8988T (cell line): ENCODE measurements around the gene PDE3B.
"Not testable (repeated sequence)": the region's sequence is repeated elsewhere in the genome, so short reads cannot be mapped to it uniquely, and the experiment has no call there.

Experiments used
- DNase-seq: peaks from one replicate; pipeline ENCODE4 v3.0.0; 2011

PDE3B gene

GRCh38 chr11:14819596-14819995 is 176.0 kb downstream of the PDE3B start:
- no peak for DNase-seq

- no peak for DNase-seq
Measured at GRCh38 chr11:14821031-14821430, 177.4 kb downstream of the PDE3B start.

GRCh38 chr11:14826600-14826999 is 183.0 kb downstream of the PDE3B start:
- no peak for DNase-seq

GRCh38 chr11:14835496-14836492 is 192.2 kb downstream of the PDE3B start:
- no peak for DNase-seq

GRCh38 chr11:14842002-14842401 is 198.4 kb downstream of the PDE3B start:
- no peak for DNase-seq

- DNase-seq = no peak
Measured at GRCh38 chr11:14852571-14853177, 209.1 kb downstream of the PDE3B start.

- DNase-seq = no peak
Measured at GRCh38 chr11:14854057-14854456, 210.5 kb downstream of the PDE3B start.

GRCh38 chr11:14855890-14856289 is 212.3 kb downstream of the PDE3B start:
- DNase-seq = no peak

GRCh38 chr11:14857621-14858020 is 214.0 kb downstream of the PDE3B start:
- no peak for DNase-seq

GRCh38 chr11:14858404-14858803 is 214.8 kb downstream of the PDE3B start:
- no peak for DNase-seq

GRCh38 chr11:14860511-14860910 is 216.9 kb downstream of the PDE3B start:
- no peak for DNase-seq

- DNase-seq = no peak
Measured at GRCh38 chr11:14861680-14862079, 218.1 kb downstream of the PDE3B start.

GRCh38 chr11:14863775-14864174 is 220.2 kb downstream of the PDE3B start:
- not testable (repeated sequence) for DNase-seq

GRCh38 chr11:14872032-14872431 is 228.4 kb downstream of the PDE3B start:
- no peak for DNase-seq

GRCh38 chr11:14873632-14874031 is 230.0 kb downstream of the PDE3B start:
- no peak for DNase-seq

GRCh38 chr11:14875163-14875562 is 231.6 kb downstream of the PDE3B start:
- no peak for DNase-seq

- no peak for DNase-seq
Measured at GRCh38 chr11:14881576-14882193, 238.1 kb downstream of the PDE3B start.

GRCh38 chr11:14882196-14882595 is 238.6 kb downstream of the PDE3B start:
- DNase-seq = no peak

- DNase-seq = not testable (repeated sequence)
Measured at GRCh38 chr11:14883683-14884082, 240.1 kb downstream of the PDE3B start.

- DNase-seq = no peak
Measured at GRCh38 chr11:14884667-14885273, 241.2 kb downstream of the PDE3B start.

- no peak for DNase-seq
Measured at GRCh38 chr11:14886513-14886912, 242.9 kb downstream of the PDE3B start.

GRCh38 chr11:14891143-14892035 is 247.8 kb downstream of the PDE3B start:
- peak; percentile 36 for DNase-seq
